ENCODE measurements around the gene ATP8B4. TPM values are rescaled to one million over a fixed set of nuclear protein-coding genes. Genes with fewer than 3 reads are reported as not detected.

ATP8B4 gene
- total RNA-seq, 1 donor from 2014 or later = 9.4 TPM

DNA sequence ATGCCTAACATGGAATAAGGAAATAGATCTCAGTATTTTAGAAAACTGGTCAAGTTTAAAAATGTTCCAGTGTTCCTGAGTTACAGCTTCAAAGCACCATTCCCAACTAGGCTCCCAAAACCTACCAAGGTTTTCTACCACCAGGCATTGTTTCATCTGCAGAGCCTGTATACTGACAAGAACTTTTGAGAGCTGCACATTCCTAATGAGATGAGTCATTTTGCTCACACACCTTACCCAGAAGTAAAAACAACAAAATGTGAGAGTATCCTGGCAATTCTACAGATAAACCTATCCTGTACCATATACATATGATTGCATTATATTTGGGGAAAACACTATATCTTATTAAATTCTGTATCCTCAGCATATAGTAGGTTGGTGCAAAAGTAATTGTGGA lies 90.7 kb downstream of the ATP8B4 start:
- intact Hi-C loops (cut with DNase I) = no loop called here

GRCh38 chr15:50024281-50024680 lies 94.8 kb downstream of the ATP8B4 start:
- DNase-seq = no peak
- H3K9me3 ChIP-seq = no peaks in the 10 kb centered on the region
- H3K4me3 ChIP-seq = no peak overlapping the region
- no peak overlapping the region for H3K27ac ChIP-seq
- intact Hi-C loops (cut with DNase I) = no loop called here
- H3K36me3 ChIP-seq = no peaks in the 10 kb centered on the region
- no peak for ATAC-seq
- no peak for TF ChIP-seq CTCF (IDR thresholded peaks at IDR 0.05)
- H3K27me3 ChIP-seq = no peaks in the 10 kb centered on the region
- H3K4me1 ChIP-seq = no peaks in the 10 kb centered on the region

More for the DNA sequence above, 90.7 kb downstream of the ATP8B4 start:
- no peak for DNase-seq
- Histone ChIP-seq H3K9me3 (no peaks in the 10 kb centered on the region), H3K27ac (no peak overlapping the region), H3K4me1 (no peaks in the 10 kb centered on the region), H3K4me3 (no peak overlapping the region), H3K27me3 (no peaks in the 10 kb centered on the region), H3K36me3 (no peaks in the 10 kb centered on the region)
- no peak for ATAC-seq
- no peak for TF ChIP-seq CTCF (IDR thresholded peaks at IDR 0.05)

DNA sequence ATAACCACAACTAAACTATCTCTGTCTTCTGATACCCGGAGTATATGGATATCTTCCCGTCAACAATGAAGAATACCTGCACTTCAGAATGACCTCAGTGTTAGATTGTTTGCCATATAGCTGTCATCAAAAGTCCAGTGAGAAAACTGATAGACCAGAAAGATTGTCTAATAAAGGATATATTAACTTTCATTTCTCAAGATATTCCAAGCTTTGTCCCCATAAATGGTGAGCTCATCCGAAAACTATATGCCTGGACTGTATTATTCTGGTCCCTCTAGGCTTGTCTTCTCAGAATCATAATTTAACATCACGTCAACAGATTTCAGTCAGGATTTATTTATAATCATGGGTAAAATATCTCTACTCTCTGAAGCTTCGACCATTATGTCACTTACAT lies 100.5 kb downstream of the ATP8B4 start:
- no peak for TF ChIP-seq CTCF (IDR thresholded peaks at IDR 0.05)
- H3K4me1 ChIP-seq = no peaks in the 10 kb centered on the region
- DNase-seq (no peak), ATAC-seq (no peak)
- no peaks in the 10 kb centered on the region for H3K36me3 ChIP-seq
- H3K27me3 ChIP-seq = no peaks in the 10 kb centered on the region
- intact Hi-C loops (cut with DNase I) = no loop called here
- H3K27ac ChIP-seq = no peak overlapping the region
- H3K4me3 ChIP-seq = no peak overlapping the region
- H3K9me3 ChIP-seq = no peaks in the 10 kb centered on the region

DNA sequence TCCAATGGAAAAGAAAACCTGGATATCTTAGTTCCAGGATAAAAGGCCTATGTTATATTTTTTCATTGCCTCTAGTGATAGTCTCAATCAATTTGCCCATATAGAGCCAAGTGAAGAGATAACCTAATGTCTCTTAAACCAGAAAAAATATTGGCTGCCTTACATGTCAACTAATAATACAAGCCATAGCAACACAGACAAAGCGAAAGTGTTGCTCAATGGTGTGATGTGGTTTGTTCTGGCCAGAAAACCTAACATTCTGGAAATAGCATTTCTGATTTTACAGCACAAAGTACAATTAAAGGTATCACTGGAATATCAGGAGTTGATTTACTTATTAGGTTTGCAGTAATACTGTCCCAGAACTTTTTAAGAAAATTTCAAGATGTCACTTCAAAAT lies 101.5 kb downstream of the ATP8B4 start:
- intact Hi-C loops (cut with DNase I) = no loop called here
- Histone ChIP-seq H3K4me1 (no peaks in the 10 kb centered on the region), H3K27me3 (no peaks in the 10 kb centered on the region), H3K36me3 (no peaks in the 10 kb centered on the region), H3K9me3 (no peaks in the 10 kb centered on the region), H3K27ac (no peak overlapping the region), H3K4me3 (no peak overlapping the region)
- ATAC-seq = no peak
- DNase-seq = no peak
- TF ChIP-seq CTCF (IDR thresholded peaks at IDR 0.05) = no peak

DNA sequence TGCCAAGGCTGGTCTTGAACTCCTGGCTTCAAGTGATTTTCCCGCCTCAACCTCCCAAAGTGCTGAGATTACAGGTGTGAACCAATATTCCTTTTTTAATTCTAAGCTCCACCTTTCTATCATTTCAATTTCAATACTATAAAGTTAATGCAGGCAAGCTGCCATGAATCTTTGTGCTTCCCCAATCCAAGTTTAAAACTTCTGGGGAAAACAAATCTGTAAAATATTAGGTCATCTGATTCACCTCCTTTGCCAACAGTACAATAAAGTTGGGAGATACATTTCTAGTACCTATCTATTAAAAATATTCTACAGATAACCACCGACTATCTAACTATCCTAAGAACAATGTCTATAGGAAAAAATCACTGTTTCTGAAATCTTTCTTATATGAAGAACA lies 102.1 kb downstream of the ATP8B4 start:
- no peaks in the 10 kb centered on the region for H3K9me3 ChIP-seq
- no peak overlapping the region for H3K27ac ChIP-seq
- H3K27me3 ChIP-seq = no peaks in the 10 kb centered on the region
- no peak for TF ChIP-seq CTCF (IDR thresholded peaks at IDR 0.05)
- H3K4me3 ChIP-seq = no peak overlapping the region
- ATAC-seq (no peak), DNase-seq (no peak)
- intact Hi-C loops (cut with DNase I) = no loop called here
- no peaks in the 10 kb centered on the region for H3K4me1 ChIP-seq
- H3K36me3 ChIP-seq = no peaks in the 10 kb centered on the region

DNA sequence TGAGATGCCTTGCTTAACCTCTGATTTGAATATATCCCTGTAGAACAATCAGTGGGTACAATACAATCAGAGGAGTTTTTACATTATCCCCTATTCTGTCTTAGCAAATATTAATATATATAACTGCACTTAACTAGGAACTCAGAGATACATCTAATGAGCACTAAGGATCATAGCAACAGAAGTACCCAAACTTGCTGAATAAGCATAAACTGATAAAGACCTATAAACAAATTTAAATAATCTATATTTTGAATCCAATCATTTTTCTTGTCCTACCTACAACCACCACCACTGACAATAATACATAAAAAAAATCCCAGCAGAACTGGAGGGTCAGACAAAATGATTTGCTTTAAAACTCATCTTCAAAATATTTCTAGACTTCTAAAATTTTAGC lies 106.2 kb downstream of the ATP8B4 start:
- no peak overlapping the region for H3K4me3 ChIP-seq
- no peaks in the 10 kb centered on the region for H3K36me3 ChIP-seq
- no peak for DNase-seq
- no peak for TF ChIP-seq CTCF (IDR thresholded peaks at IDR 0.05)
- no peak for ATAC-seq
- H3K9me3 ChIP-seq = no peaks in the 10 kb centered on the region
- no peaks in the 10 kb centered on the region for H3K4me1 ChIP-seq
- H3K27ac ChIP-seq = no peak overlapping the region
- H3K27me3 ChIP-seq = no peaks in the 10 kb centered on the region
- intact Hi-C loops (cut with DNase I) = no loop called here

Data from upper lobe of right lung (tissue), 1 donor.